GM18499 (cell line): ENCODE measurements around the gene ANKRD12.

Source experiments
- ATAC-seq: cut with Tn5 transposase; IDR thresholded peaks from one replicate; pipeline ENCODE4 v1.9.1; 2021; ENCODE audit warnings: moderate number of reproducible peaks; ENCODE audit not compliant: insufficient read depth, unreplicated experiment

The ANKRD12 gene

DNA sequence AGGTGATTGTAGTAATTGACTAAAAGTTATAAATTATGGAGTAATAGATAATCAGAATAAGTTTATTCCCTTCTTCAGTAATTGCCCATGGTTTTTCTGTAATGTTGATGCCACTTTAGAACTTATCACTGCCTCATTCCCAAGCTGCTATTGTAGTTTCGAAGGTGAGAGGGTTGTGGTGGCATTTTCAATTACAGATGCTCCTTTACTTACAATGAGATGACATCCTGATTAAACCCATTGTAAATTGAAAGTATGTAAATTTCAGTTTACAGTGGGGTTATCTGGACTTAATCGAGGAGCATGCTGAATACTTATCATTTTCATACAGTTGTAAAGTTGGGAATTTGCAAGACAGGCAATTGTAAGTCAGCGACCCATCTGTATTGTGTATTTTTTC lies 31.2 kb upstream of the ANKRD12 start:
- ATAC-seq, result no peak

GRCh38 chr18:9106094-9106493 lies 30.5 kb upstream of the ANKRD12 start:
- no peak for ATAC-seq

DNA sequence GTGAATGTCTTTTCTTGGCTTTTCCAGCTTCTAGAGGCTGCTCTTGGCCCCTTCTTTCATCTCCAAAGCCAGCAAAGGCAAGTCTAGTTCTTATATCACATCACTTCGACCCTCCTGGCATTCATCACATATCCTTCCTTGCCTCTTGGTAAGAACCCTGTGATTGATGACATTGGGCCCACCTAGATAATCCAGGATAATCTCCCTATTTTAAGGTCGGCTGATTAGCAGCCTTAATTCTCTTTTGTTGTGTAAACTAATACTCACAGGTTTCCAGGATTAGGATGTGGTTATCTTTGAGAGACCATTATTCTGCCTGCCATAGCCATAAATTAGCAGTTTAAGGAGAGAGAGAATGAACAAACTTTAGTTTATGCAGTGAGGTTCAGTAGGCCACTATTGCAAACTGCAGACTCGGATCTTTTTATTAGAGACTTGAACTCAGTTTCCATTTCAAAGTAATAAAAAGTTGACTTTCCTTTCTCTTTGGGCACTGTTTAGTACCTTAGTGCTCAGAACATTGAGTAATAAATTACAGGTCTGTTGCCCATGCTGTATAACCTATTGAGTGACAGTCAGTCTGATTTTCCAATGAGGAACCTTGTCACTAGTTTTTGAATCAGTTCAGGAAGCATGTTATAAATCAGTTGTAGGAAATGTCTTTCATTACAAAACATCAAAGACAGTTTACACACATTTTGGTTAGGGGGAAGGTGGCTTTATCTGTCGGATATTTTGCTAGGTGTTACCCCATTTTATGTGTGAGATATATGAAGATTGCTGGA lies 29.6 kb upstream of the ANKRD12 start:
- ATAC-seq, result no peak

DNA sequence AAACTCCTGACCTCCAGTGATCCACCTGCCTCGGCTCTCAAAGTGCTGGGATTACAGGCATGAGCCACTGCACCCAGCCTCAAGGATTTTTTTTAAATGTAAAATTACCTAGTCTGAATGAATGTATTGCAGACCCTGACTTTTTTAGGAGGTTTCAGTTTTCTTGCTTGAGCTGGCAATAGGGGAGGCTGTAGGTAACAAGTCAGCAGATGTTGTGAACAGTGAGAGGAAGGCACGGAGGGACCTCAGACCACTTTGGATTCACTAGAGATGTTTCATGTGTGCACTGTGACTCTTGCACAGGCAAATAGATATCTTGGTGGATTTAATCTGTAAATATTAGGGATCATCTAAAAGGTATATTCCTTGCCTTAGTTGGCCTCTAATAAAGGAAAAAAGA lies 27.7 kb upstream of the ANKRD12 start:
- ATAC-seq, result no peak

- ATAC-seq, result no peak
Measured at GRCh38 chr18:9109523-9109922, 27.1 kb upstream of the ANKRD12 start.

DNA sequence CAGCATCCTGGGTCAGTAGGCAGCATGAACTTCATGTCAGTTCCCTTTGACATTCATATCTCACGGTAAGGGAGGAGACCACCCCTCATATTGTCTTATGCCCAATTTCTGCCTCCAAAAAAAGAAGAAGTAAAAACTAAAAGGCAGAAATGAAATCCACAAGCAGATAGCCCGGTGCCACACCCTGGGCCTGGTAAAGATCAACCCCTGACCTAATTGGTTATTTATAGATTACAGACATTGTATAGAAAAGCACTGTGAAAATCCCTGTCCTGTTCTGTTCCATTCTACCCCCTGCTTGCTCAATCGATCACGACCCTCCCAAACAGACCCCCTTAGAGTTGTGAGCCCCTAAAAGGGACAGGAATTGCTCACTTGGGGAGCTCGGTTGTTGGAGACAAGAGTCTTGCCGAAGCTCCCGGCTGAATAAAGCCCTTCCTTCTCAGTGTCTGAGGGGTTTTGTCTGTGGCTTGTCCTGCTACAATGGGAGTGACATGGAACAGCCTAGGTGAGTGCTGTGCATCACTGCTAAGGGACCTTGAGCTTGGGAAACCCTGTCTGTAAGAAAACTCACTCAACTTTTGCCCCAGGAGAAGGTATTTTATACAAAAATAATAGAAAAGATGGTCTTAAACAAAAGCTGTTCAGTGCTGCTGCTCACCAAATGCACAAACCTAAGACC lies 23.0 kb upstream of the ANKRD12 start:
- no peak for ATAC-seq

DNA sequence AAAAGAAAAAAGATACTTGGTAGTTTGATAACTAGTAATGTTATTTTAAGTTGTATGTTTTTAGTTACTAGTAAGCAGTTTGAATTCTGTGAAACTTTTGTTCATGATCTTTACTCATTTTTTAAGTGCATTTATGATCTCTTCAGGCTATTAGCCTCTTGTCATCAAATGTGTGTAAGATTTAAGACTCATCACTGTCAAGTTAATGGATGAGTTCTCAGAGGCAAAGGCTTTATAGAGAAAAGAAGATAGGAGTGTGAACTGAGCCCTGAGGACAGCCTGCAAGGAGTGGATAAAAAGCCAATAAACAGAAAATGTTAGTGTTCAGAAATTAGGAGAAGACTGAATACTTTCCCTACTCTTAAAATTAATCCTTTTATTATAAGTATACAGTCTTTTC lies 20.6 kb upstream of the ANKRD12 start:
- no peak for ATAC-seq

- ATAC-seq, result no peak
Measured at GRCh38 chr18:9117980-9118841, 18.4 kb upstream of the ANKRD12 start.

GRCh38 chr18:9120796-9121195 lies 15.8 kb upstream of the ANKRD12 start:
- no peak for ATAC-seq

- no peak for ATAC-seq
Measured at GRCh38 chr18:9123520-9123919, 13.1 kb upstream of the ANKRD12 start.

DNA sequence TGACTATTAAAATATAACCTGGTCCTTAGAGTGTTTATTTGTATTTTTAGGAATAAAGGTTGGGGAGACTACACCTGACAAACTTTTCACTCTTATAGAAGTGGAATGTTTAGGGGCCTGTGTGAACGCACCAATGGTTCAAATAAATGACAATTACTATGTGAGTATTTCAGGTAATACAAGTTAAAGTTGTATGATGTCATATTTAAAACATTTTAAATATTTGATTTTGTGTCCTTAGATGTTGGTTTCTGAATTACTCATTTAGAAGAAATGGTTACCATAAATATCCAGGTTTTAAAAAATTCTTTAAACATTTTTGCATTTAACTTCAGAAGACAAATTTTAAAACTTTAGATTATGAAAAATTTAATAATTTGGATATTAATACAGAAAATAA lies 11.8 kb upstream of the ANKRD12 start:
- no peak for ATAC-seq

DNA sequence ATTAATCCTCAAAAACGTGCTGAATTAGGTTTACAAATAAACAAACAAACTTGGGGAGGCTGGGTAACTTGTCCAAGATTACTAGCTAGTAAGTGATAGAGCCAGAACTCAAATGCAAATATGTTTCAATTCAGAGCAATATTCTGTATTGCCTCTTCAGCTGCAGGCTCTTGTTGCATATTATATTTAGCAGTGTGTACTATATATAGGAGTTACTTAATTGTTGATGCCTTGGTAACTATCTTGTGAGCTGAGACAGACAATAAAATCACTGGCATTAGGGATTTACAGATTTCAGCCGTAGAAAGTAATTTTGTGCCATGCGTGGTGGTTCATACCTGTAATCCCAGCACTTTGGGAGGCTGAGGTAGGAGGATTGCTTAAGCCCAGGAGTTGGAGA lies 10.2 kb upstream of the ANKRD12 start:
- no peak for ATAC-seq

DNA sequence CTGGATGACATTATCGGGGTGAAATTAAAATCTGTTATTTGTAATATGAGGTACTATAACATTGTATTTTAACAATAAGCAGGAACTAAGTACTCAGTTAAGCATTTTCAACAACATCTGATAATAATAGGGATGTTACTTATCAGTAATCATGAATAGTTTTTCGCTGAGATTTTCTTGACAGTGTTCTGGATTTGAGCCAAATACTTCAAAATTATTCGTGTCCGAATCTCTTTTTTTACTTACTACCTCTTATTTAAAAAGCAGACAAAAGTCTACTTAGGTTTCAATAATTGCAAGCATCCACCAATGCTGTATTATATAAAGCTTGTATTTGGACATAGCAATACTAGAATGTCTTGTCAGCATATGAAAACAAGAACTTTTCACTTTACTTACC lies 6.4 kb upstream of the ANKRD12 start:
- no peak for ATAC-seq

DNA sequence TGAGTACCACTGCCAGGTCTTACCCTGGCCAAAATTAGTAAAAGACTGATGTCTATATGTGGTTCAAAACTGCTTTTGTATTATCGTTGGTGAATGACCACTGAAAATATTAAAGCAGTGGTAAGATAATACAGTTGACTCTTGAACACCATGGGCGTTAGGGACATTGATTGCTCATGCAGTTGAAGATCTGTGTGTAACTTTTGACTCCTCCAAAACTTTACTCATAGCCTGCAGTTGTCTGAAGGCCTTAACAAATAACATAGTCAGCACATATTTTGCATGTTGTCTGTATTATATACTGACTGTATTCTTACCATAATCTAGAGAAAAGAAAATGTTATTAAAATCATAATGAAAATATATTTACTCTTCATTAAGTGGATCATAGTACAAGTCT lies 5.8 kb upstream of the ANKRD12 start:
- ATAC-seq, result no peak

- ATAC-seq, result no peak
Measured at GRCh38 chr18:9132628-9133027, 4.0 kb upstream of the ANKRD12 start.

DNA sequence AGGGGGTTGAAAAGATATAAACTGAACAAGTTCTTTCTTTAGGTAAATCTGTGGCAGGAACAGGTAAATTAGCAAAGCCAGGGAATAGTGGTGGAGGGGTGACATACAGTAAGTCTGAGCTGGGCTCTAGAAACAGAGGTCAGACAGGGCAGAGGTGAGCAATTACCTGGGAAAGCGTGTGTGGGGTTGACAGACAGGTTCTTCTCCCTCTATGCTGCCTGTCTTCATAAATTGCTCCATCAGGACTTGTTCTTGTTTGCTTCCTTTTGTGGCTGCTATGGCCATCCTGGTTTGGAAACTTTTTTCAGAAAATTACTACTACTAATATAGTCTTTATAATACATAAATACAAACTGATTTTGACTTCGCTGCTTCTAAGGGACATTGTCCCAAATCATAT lies 3.4 kb upstream of the ANKRD12 start:
- ATAC-seq, result no peak

GRCh38 chr18:9135081-9135911 lies 1.3 kb upstream of the ANKRD12 start:
- ATAC-seq, result no peak

GRCh38 chr18:9135912-9136314 lies 668 bp upstream of the ANKRD12 start:
- ATAC-seq, result peak; percentile 1

GRCh38 chr18:9137168-9138066 lies 836 bp downstream of the ANKRD12 start:
- peak; percentile 16 for ATAC-seq
